Measurements from ENCODE around the gene TMEM198.

TMEM198 gene

DNA sequence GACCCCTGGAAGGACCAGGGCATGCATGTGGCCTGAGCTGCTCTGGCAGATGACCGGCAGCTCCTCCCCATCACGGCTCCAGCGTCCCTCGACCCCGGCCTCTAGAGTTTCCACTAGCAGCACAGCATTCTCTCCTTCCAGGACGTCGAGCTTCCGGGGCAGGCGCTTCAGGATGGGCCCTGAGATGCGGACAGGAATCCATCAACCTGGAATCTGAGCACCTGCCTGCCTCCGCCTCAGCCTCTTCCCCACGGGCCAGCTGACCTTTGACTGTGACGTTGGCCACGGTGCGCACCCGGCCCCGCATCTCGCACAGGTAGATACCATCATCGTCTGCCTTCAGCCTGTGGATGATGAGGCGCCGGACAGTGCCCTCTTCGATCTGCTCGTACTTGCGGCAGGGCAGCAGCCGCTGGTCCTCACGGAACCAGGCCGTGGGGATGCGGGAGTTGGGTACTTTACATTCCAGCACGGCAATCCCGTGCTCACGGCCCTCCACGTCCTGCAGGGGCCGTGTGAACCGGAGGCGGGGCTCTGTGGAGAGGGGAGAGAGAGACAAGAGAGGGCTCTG is 24.0 kb downstream of the TMEM198 start:
- TF ChIP-seq, protein P1, sequence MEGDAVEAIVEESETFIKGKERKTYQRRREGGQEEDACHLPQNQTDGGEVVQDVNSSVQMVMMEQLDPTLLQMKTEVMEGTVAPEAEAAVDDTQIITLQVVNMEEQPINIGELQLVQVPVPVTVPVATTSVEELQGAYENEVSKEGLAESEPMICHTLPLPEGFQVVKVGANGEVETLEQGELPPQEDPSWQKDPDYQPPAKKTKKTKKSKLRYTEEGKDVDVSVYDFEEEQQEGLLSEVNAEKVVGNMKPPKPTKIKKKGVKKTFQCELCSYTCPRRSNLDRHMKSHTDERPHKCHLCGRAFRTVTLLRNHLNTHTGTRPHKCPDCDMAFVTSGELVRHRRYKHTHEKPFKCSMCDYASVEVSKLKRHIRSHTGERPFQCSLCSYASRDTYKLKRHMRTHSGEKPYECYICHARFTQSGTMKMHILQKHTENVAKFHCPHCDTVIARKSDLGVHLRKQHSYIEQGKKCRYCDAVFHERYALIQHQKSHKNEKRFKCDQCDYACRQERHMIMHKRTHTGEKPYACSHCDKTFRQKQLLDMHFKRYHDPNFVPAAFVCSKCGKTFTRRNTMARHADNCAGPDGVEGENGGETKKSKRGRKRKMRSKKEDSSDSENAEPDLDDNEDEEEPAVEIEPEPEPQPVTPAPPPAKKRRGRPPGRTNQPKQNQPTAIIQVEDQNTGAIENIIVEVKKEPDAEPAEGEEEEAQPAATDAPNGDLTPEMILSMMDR (conservative IDR thresholded peaks at IDR 0.05; ENCODE audit: low read length), result no peak
- no peak for TF ChIP-seq EZH2phosphoT487 (IDR thresholded peaks at IDR 0.05; ENCODE audit: borderline replicate concordance)
- H3K4me1 ChIP-seq (ENCODE audit: insufficient read depth, low read length, poor library complexity, severe bottlenecking), result peaks cover 16% of the 10 kb centered on the region
- H3K27me3 ChIP-seq (ENCODE audit: insufficient read depth, low read length, poor library complexity, severe bottlenecking), result no peaks in the 10 kb centered on the region
- H3F3A ChIP-seq (ENCODE audit: low read depth), result no peaks in the 10 kb centered on the region
- H2AFZ ChIP-seq (ENCODE audit: low read length), result no peak overlapping the region
- H3K4me2 ChIP-seq (ENCODE audit: low read depth, low read length, poor library complexity, severe bottlenecking), result no peak overlapping the region
- H3K9me3 ChIP-seq (ENCODE audit: insufficient read depth, low read depth, low read length), result no peaks in the 10 kb centered on the region
- H3K9ac ChIP-seq (ENCODE audit: low read depth, low read length, poor library complexity, severe bottlenecking), result no peak overlapping the region
- H3K79me2 ChIP-seq (ENCODE audit: insufficient read depth, low read length), result peaks cover 5% of the 10 kb centered on the region; the same call in 1 of the 2 replicates
- no peaks in the 10 kb centered on the region for H3K9me2 ChIP-seq (replicated peaks; ENCODE audit: low read depth, low read length)
- H3K4me3 ChIP-seq (ENCODE audit: low read length, poor library complexity, severe bottlenecking), result no peak overlapping the region
- H4K20me1 ChIP-seq (ENCODE audit: insufficient read depth, low read length, poor library complexity, severe bottlenecking), result peaks cover 9% of the 10 kb centered on the region
- no peaks in the 10 kb centered on the region for H3K36me3 ChIP-seq (ENCODE audit: insufficient read depth, low read length)

DNA sequence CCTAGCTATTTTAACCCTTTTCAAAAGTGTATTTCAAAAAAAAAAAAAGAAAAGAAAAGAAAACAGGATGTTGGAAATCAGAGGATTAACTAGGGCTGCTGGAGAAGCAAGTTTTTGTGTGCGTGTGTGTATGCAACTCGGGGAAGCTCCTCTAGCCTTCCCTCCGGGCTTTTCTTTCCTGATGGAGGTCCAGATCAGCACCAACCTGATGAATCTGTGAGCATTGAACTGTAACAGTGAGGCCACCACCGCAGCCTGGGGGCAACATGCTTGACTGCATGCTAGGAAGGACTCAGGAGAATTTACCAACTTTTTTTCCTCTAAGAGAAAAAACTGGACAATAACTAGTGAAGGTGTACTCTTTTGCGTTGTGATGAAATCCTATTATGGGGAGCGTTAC is 25.2 kb downstream of the TMEM198 start:
- Histone ChIP-seq H3K4me2 (ENCODE audit: low read depth, low read length, poor library complexity, severe bottlenecking) (peak overlapping the region; percentile 82), H4K20me1 (ENCODE audit: insufficient read depth, low read length, poor library complexity, severe bottlenecking) (peaks cover 9% of the 10 kb centered on the region), H3K9ac (ENCODE audit: low read depth, low read length, poor library complexity, severe bottlenecking) (no peak overlapping the region), H3K4me1 (ENCODE audit: insufficient read depth, low read length, poor library complexity, severe bottlenecking) (peaks cover 16% of the 10 kb centered on the region), H3K4me3 (ENCODE audit: low read length, poor library complexity, severe bottlenecking) (no peak overlapping the region), H3K36me3 (ENCODE audit: insufficient read depth, low read length) (no peaks in the 10 kb centered on the region), H3K79me2 (ENCODE audit: insufficient read depth, low read length) (peaks cover 5% of the 10 kb centered on the region; the same call in 1 of the 2 replicates), H3K9me2 (replicated peaks; ENCODE audit: low read depth, low read length) (no peaks in the 10 kb centered on the region), H3K9me3 (ENCODE audit: insufficient read depth, low read depth, low read length) (no peaks in the 10 kb centered on the region), H2AFZ (ENCODE audit: low read length) (no peak overlapping the region), H3K27me3 (ENCODE audit: insufficient read depth, low read length, poor library complexity, severe bottlenecking) (no peaks in the 10 kb centered on the region), H3F3A (ENCODE audit: low read depth) (no peaks in the 10 kb centered on the region)
- TF ChIP-seq EZH2phosphoT487 (IDR thresholded peaks at IDR 0.05; ENCODE audit: borderline replicate concordance), result no peak
- TF ChIP-seq, protein P1 (conservative IDR thresholded peaks at IDR 0.05; ENCODE audit: low read length), result no peak

DNA sequence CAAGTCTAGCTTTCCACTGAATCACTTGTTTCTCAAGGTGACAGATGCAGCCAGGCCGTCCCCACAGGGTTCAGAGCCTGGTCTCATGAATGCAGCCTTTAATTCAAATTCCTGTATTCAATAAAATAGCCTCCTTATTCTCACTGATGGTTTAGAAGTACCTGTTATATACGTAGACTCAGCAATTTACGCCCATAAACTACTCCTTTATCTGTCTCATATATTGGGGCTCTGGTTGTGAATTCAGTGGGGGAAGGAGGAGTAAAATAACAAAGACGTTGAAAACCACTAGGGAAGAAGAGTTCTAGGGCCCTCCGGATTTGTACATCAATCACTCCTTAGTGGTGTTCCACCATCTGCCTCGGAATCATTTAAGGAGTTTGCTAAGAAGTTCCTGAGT is 25.8 kb downstream of the TMEM198 start:
- peak overlapping the region; percentile 82 for H3K4me2 ChIP-seq (ENCODE audit: low read depth, low read length, poor library complexity, severe bottlenecking)
- no peaks in the 10 kb centered on the region for H3K27me3 ChIP-seq (ENCODE audit: insufficient read depth, low read length, poor library complexity, severe bottlenecking)
- H3K79me2 ChIP-seq (ENCODE audit: insufficient read depth, low read length), result peaks cover 5% of the 10 kb centered on the region; the same call in 1 of the 2 replicates
- no peaks in the 10 kb centered on the region for H3F3A ChIP-seq (ENCODE audit: low read depth)
- H3K36me3 ChIP-seq (ENCODE audit: insufficient read depth, low read length), result no peaks in the 10 kb centered on the region
- peaks cover 16% of the 10 kb centered on the region for H3K4me1 ChIP-seq (ENCODE audit: insufficient read depth, low read length, poor library complexity, severe bottlenecking)
- no peaks in the 10 kb centered on the region for H3K9me2 ChIP-seq (replicated peaks; ENCODE audit: low read depth, low read length)
- no peak overlapping the region for H2AFZ ChIP-seq (ENCODE audit: low read length)
- H4K20me1 ChIP-seq (ENCODE audit: insufficient read depth, low read length, poor library complexity, severe bottlenecking), result peaks cover 9% of the 10 kb centered on the region
- no peak overlapping the region for H3K9ac ChIP-seq (ENCODE audit: low read depth, low read length, poor library complexity, severe bottlenecking)
- H3K4me3 ChIP-seq (ENCODE audit: low read length, poor library complexity, severe bottlenecking), result peak overlapping the region; percentile 90
- H3K9me3 ChIP-seq (ENCODE audit: insufficient read depth, low read depth, low read length), result no peaks in the 10 kb centered on the region
- no peak for TF ChIP-seq EZH2phosphoT487 (IDR thresholded peaks at IDR 0.05; ENCODE audit: borderline replicate concordance)
- TF ChIP-seq, protein P1 (conservative IDR thresholded peaks at IDR 0.05; ENCODE audit: low read length), result no peak

All from Loucy (cell line).